Epithelial cell of esophagus (primary cell): ENCODE data around the gene TRIO.

Experiments used
- DNase-seq: peaks from one replicate; pipeline ENCODE4 v3.0.0; 2010; ENCODE audit warnings: low read depth
- H3K4me3 ChIP-seq: 2 replicates; pipeline ENCODE4 v1.5.1; 2011; ENCODE audit warnings: mild to moderate bottlenecking, low read length, control low read depth
- CTCF ChIP-seq: IDR thresholded peaks from 2 replicates; pipeline ENCODE4 v1.5.1; 2011; ENCODE audit warnings: low read depth, mild to moderate bottlenecking, low read length, control low read depth, inconsistent platforms; ENCODE audit not compliant: insufficient read depth; ENCODE audit errors: missing control alignments

The TRIO gene

GRCh38 chr5:14151416-14151815, 8.3 kb downstream of the TRIO start:
- TF ChIP-seq CTCF, result no peak

GRCh38 chr5:14153071-14153864, 10.1 kb downstream of the TRIO start:
- no peak for TF ChIP-seq CTCF
- no peak overlapping the region for H3K4me3 ChIP-seq
- DNase-seq, result no peak

More at GRCh38 chr5:14151416-14151815, 8.3 kb downstream of the TRIO start:
- DNase-seq, result no peak
- H3K4me3 ChIP-seq, result no peak overlapping the region

- TF ChIP-seq CTCF, result no peak
- no peak overlapping the region for H3K4me3 ChIP-seq
- DNase-seq, result peak; percentile 62
Measured at GRCh38 chr5:14153932-14154731, 11.0 kb downstream of the TRIO start.

- no peak for DNase-seq
- no peak for TF ChIP-seq CTCF
- H3K4me3 ChIP-seq, result no peak overlapping the region
Measured at GRCh38 chr5:14155075-14155474, 11.9 kb downstream of the TRIO start.

- no peak for DNase-seq
- no peak overlapping the region for H3K4me3 ChIP-seq
- TF ChIP-seq CTCF, result no peak
Measured at GRCh38 chr5:14155739-14156138, 12.6 kb downstream of the TRIO start.

- DNase-seq, result no peak
- peak overlapping the region; percentile 32 for H3K4me3 ChIP-seq
- TF ChIP-seq CTCF, result no peak
Measured at GRCh38 chr5:14156290-14156649, 13.1 kb downstream of the TRIO start.
